Thyroid gland (tissue), 4 donors: ENCODE measurements around the gene CDK5. TPM values are rescaled to one million over a fixed set of nuclear protein-coding genes. Genes with fewer than 3 reads are reported as not detected.

Experiments used
- DNase-seq, 2 donors: peaks; one replicate each; pipeline ENCODE4 v3.0.0-alpha.2; 2019
- H3K27ac ChIP-seq, 3 donors: fragments of 200-600 bp; sonication (generic); 1 replicate in 2 of 3; 2 replicates in 1 of 3; pipeline ENCODE4 v1.5.1; 2016 to 2019; ENCODE audit warnings: mild to moderate bottlenecking in 1 of 3, moderate library complexity in 1 of 3
- H3K27me3 ChIP-seq: fragments of 200-600 bp; sonication (generic); one replicate; pipeline ENCODE4 v1.5.1; 2019
- H3K36me3 ChIP-seq, 2 donors: fragments of 200-600 bp; sonication (generic); one replicate each; pipeline ENCODE4 v1.5.1; 2016 to 2019
- H3K4me1 ChIP-seq, 2 donors: fragments of 200-600 bp; sonication (generic); one replicate each; pipeline ENCODE4 v1.5.1; 2017 to 2019
- H3K4me3 ChIP-seq, 3 donors: fragments of 200-600 bp; sonication (generic); replicated peaks in 1 of 3; 1 replicate in 2 of 3; 2 replicates in 1 of 3; pipeline ENCODE4 v1.5.1; 2016; ENCODE audit warnings: mild to moderate bottlenecking in 1 of 3
- H3K9me3 ChIP-seq: fragments of 200-600 bp; sonication (generic); one replicate; pipeline ENCODE4 v1.5.1; 2017
- POLR2A ChIP-seq, 2 donors: fragments of 450-650 bp; IDR thresholded peaks; one replicate each; pipeline ENCODE4 v1.6.1; 2017; ENCODE audit warnings: antibody characterized with exemption in 2 of 2, mild to moderate bottlenecking in 2 of 2, moderate library complexity in 1 of 2
- WGBS, 2 donors: methylation state at CpG; one replicate each; pipeline ENCODE4 v1.1.5; 2017; 5-methylcytosine and 5-hydroxymethylcytosine counted together
- intact Hi-C: fragments of 100-400 bp; cut with DNase I; formaldehyde crosslinking; loops from one replicate; pipeline ENCODE4 v1.15.1; 2023
- total RNA-seq, 4 donors: library from RNA; depleted of rRNA; stranded (reverse); fragments of >200 nt; gene quantifications; one replicate each; pipeline ENCODE4 v1.2.3, GENCODE V29; 2016
- TF ChIP-seq, protein P1 (sequence below), 6 experiments: fragments of 200-600 bp in 3 of 6; fragments of 450-650 bp in 3 of 6; sonication (generic) in 3 of 6; IDR thresholded peaks; one replicate each; pipeline ENCODE4 v1.5.1; 2016 to 2019; ENCODE audit warnings: antibody characterized with exemption in 6 of 6, mild to moderate bottlenecking in 2 of 6, inconsistent platforms in 1 of 6, moderate library complexity in 1 of 6

Gene CDK5
- total RNA-seq, 4 donors from 2014 or later = 5.3 to 17.4 (median 9.6) TPM

GRCh38 chr7:151091003-151091402, 33.3 kb upstream of the CDK5 start:
- no peak for DNase-seq
- Histone ChIP-seq H3K36me3 (no peaks in the 10 kb centered on the region), H3K9me3 (no peaks in the 10 kb centered on the region), H3K4me3 (no peak overlapping the region), H3K27ac (no peak overlapping the region), H3K27me3 (no peaks in the 10 kb centered on the region), H3K4me1 (peaks cover 9 to 40% of the 10 kb centered on the region in 2 donors)
- TF ChIP-seq, protein P1, sequence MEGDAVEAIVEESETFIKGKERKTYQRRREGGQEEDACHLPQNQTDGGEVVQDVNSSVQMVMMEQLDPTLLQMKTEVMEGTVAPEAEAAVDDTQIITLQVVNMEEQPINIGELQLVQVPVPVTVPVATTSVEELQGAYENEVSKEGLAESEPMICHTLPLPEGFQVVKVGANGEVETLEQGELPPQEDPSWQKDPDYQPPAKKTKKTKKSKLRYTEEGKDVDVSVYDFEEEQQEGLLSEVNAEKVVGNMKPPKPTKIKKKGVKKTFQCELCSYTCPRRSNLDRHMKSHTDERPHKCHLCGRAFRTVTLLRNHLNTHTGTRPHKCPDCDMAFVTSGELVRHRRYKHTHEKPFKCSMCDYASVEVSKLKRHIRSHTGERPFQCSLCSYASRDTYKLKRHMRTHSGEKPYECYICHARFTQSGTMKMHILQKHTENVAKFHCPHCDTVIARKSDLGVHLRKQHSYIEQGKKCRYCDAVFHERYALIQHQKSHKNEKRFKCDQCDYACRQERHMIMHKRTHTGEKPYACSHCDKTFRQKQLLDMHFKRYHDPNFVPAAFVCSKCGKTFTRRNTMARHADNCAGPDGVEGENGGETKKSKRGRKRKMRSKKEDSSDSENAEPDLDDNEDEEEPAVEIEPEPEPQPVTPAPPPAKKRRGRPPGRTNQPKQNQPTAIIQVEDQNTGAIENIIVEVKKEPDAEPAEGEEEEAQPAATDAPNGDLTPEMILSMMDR (IDR thresholded peaks at IDR 0.05) = no peak
- no peak for TF ChIP-seq POLR2A (IDR thresholded peaks at IDR 0.05)
- WGBS, 2 donors = 92 to 93% methylated on average over 4 to 7 of the region's 7 CpGs
- intact Hi-C loops = no loop called here

DNA sequence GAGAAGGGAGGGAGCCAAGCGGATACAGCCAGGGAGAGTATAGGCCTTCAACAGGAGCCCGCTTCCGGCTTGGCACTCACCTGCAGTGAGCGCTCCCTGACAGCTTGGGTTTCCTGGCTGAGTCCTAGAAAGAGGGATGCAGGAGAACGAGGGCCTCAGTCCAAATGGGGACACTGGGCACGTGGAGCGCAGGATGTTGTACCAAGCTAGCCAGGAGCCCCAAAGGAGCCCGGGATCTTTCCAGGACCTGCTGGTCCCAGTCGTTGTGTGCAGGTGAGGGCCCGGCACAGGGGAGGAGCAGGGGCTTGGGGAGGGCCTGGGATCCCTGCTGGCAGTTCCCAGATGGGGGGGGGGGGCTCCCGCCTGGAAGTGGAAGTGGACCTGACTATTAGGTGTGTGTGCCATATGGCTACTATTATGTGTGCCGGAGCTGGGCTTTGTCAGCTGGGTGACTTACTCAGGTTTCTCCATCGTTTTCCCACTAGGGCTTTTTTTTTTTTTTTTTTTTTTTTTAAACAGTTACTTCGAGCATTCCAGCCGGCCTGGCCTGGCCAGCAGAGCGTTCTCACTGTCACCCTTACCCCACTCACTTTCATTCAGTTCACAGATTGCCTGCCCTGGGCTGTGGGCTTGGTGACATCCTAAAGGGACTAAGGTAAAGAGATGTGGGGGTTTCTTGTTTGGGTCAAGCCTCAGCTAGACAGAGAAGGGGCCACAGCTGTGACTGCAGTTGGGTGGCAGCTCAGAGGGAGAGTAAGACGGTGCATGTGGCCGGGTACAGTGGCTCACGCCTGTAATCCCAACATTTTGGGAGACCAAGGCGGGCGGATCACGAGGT, 32.4 kb upstream of the CDK5 start:
- Histone ChIP-seq H3K36me3 (no peaks in the 10 kb centered on the region), H3K27ac (peak overlapping the region; percentile 49 to 78 (median 69)), H3K4me1 (peaks cover 12 to 46% of the 10 kb centered on the region in 2 donors), H3K27me3 (no peaks in the 10 kb centered on the region), H3K9me3 (no peaks in the 10 kb centered on the region), H3K4me3 (no peak overlapping the region)
- no peak for DNase-seq
- WGBS, 2 donors = 81 to 88% methylated on average over 18 to 22 of the region's 22 CpGs
- intact Hi-C loops = no loop called here
- TF ChIP-seq POLR2A (IDR thresholded peaks at IDR 0.05) = no peak
- TF ChIP-seq, protein P1 (IDR thresholded peaks at IDR 0.05) = no peak

DNA sequence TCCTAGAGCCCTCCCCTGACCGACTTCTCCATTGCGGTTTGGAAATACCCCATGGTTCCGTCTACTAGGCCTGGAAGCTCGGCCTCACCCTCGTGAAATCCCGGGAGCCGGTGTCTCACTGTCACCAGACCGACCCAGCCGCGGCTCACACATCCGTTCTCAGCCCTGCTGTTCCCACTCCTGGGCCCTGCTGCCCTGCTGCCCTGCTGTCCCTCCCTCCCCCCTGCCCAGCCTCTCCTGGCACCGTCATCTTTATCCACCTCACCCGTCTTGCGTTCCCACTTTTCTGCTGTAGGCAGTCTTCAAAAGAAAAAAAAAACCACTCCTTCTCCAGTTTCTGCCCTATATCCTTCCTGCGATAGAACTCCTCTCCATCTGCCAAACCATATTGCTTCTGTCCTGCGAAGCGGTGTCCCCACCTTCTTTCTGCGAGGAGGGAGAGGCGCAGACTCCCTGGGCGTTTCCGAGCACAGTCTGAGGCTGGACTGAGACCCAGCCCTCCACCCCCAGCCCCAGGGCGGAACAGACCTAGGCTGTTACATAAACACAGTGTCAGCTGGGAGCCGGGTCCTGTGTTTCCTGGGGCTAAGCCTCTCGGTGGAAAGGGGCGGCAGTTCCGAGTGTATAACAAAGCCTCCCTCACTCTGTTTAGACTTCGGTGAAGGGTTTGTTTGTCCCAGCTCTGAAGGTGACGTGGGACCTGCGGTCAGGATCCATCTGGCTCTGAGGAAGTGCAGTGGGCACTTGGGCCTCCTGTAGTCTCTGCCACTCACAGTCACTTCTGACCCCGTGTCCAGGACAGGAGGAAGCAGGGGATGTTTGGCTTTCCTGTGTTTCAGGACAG, 31.4 kb upstream of the CDK5 start:
- H3K4me1 ChIP-seq = peaks cover 12 to 46% of the 10 kb centered on the region in 2 donors
- DNase-seq = peak; percentile 30 to 44
- peak overlapping the region; percentile 49 to 78 (median 69) for H3K27ac ChIP-seq
- H3K36me3 ChIP-seq = no peaks in the 10 kb centered on the region
- H3K27me3 ChIP-seq = no peaks in the 10 kb centered on the region
- no peak for TF ChIP-seq POLR2A (IDR thresholded peaks at IDR 0.05)
- TF ChIP-seq, protein P1 (IDR thresholded peaks at IDR 0.05) = no peak
- WGBS, 2 donors = 68 to 75% methylated on average over 29 to 30 of the region's 30 CpGs
- intact Hi-C loops = no loop called here
- H3K4me3 ChIP-seq = peak overlapping the region in 1 of 3 donors; percentile 16
- H3K9me3 ChIP-seq = no peaks in the 10 kb centered on the region

DNA sequence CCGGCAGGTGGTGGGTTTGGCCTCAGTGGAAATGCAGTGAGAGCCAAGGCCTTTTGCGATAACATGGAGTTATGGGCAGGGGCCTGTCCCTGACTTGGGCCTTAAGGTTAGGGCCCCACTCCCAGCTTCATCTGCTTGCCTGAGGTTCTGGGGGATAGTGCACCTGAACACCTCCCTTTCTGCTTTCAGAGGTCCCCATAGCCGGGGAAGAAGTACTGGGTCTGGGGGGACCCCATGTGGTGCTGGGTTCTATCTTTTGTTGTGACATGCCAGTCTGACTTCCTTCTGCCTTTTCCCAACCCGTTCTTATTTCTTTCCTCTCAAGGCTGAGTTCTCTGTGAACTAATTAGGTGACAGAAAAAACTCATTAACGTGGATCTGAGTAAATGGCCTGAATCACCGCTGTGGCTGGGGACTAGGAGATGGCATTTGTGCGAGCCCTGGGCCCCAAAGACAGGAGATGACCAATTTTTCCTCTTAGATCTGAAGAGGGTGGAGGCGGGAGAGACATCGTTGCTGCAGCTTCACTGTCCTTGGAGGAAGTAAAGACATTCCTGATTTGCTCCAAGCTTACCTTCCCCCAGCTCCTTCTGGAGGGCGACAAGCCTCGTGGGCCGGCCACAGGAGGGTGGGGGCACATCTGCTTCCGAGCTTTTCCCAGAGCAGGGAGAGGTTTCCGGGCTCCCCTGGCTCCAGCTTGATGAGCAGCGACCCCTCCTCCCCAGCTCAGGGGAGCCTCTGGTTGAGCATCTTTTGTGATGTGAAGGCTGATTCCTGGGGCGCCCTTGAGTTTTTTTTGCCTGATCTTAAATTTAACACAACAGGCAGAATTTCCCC, 30.5 kb upstream of the CDK5 start:
- H3K4me3 ChIP-seq = peak overlapping the region in 2 of 3 donors; percentile 14 to 80
- WGBS, 2 donors = 69 to 76% methylated on average over 14 to 16 of the region's 16 CpGs
- DNase-seq = no peak
- peaks cover 12 to 52% of the 10 kb centered on the region in 2 donors for H3K4me1 ChIP-seq
- no peaks in the 10 kb centered on the region for H3K36me3 ChIP-seq
- H3K27ac ChIP-seq = peak overlapping the region; percentile 49 to 78 (median 69)
- no peaks in the 10 kb centered on the region for H3K27me3 ChIP-seq
- TF ChIP-seq, protein P1 (IDR thresholded peaks at IDR 0.05) = no peak
- TF ChIP-seq POLR2A (IDR thresholded peaks at IDR 0.05) = no peak
- intact Hi-C loops = no loop called here
- H3K9me3 ChIP-seq = no peaks in the 10 kb centered on the region
